ENCODE measurements around the gene TRPM2.
"Not testable (repeated sequence)": the region's sequence is repeated elsewhere in the genome, so short reads cannot be mapped to it uniquely, and the experiment has no call there.

The TRPM2 gene

DNA sequence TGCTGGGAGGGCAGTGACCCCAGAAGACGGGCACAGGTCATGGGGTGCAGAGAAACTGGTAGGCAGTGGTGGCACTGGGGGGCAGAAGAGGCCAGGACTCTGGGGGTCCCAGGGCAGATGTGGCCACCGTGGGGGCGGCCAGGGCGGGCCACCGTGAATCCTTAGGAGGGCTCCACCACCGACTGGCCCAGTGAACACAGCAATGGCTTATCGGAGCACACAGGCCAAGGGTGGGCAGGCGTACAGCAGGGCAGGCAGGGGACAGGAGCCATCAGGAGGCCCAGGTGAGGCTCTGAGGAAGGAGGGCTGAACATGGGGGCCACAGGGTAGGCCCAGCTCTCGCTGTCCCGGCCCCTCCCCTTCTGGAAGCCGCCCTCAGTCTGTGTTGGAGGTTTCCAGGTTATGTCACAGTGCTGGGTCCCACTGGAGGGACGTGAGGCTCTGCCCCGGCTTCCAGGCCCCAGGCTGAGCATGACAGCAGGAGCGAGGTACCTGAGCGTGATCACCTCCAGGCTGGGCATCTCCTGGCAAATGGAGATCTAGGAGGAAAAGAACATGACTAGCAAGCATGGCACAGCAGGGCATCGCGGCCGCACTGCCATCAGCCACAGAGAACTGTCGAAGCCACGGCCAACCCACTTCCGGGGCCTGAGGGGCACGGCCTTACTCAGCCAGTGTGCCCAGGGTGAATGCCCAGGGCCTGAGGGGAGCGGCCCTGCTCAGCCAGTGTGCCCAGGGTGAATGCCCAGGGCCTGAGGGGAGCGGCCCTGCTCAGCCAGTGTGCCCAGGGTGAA, 18.0 kb upstream of the TRPM2 start:
- no peak for DNase-seq

DNA sequence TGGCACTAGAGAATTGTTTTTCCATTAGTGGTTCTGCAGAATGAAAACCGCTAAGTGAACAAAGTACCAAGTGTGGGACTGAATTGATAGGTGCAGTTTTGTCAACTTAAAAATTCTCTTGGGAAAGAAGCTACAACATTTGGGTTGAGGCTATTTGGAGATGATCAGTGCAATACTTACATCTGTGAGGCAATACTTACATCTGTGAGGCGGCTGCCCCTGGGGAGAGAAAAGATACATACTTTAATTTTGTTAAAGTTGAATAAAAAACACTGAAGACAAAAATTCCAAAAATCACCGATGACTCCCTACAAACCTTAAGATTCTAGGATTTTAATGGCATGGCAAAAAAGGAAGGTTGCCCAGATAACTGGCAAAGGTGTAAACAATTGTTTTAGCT, 16.0 kb upstream of the TRPM2 start:
- DNase-seq, result no peak

DNA sequence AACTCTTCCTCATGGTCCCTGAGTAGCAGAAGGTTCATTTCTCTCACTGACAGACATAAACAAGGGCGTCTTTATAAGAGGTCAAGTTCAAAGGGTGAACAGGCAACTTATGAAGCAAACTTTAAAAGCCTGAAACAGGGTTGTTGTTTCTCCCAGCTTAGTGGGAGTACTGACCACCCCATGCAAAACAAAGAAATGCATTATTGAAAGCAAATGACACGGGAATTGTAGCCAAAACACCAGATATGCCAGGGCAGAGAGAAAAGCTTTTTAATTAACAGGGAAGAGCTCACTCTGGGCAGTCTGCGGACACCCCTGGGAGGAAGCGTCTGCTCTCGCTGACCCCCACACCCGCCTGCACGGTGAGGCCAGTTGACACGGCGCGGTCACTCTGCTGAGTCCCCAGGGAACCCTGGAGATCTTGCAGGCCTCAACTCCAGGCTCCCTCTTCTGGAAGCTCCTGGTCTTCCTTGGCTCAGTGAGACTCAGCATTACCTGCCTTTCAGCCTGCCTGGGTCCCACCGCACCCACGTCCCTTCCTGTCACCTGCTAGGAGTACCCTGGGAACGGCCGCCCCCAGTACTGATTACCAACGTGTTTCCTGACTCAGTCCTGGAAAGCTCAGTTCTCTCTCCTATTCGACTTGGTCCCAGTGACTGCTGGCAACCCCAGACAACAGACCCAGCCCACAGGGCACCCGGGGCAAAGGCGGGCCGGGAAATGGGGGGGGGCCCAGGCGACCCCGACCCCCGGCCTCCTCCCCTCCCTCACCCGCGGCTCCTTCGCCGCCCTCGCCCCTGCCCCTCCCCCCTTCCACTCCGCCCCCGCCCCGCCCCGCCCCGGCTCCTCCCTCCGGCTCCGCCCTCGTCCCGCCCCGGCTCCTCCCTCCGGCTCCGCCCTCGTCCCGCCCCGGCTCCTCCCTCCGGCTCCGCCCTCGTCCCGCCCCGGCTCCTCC, 15.2 kb upstream of the TRPM2 start:
- peak; percentile 44 for DNase-seq

DNA sequence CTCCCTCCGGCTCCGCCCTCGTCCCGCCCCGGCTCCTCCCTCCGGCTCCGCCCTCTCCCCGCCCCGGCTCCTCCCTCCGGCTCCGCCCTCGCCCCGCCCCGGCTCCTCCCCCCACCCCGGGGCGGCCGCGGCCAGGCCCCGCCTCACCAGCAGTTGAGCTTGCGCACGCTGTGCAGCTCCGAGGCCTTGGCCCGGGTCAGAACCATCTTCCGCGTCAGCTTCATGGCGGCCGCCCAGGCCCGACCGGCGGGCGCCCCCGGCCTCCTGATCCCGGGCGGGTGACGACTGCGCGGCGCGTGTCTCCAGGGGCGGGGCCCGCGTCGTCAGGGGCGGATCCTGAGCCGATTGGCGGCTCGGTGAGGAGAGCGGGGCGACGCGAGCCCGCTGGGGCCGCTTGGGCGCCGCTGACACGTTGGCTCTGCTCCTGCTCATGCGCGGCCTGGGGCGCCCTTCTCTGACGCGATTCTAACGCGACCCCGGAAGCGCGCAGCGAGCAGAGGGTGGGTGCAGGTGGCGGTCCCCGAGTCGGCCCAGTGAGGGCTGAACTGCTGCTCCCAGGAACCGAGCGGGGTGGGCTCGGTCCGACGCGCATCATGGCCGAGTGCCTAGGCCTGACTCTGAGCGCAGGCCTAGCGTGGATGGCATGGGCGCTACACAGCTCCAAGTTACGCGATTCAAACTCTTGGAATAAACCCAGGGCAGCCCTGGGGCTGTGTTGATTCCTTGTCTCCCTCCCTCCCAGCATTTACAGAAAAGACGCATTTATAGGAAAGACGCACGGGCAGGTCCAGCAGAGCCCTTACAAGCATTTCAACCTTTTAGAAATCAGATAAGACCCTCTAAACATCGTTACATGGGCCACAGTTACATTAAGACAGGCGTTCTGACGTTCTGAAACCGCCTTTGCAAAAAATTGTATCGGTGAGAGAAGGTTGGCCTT, 14.2 kb upstream of the TRPM2 start, which contains the start of gene CFAP410:
CFAP410 (minus strand) TSS at position 420 of the 940 bp plus-strand sequence; CDS start at position 224, 196 bp downstream.
- DNase-seq, result peak; percentile 93

DNA sequence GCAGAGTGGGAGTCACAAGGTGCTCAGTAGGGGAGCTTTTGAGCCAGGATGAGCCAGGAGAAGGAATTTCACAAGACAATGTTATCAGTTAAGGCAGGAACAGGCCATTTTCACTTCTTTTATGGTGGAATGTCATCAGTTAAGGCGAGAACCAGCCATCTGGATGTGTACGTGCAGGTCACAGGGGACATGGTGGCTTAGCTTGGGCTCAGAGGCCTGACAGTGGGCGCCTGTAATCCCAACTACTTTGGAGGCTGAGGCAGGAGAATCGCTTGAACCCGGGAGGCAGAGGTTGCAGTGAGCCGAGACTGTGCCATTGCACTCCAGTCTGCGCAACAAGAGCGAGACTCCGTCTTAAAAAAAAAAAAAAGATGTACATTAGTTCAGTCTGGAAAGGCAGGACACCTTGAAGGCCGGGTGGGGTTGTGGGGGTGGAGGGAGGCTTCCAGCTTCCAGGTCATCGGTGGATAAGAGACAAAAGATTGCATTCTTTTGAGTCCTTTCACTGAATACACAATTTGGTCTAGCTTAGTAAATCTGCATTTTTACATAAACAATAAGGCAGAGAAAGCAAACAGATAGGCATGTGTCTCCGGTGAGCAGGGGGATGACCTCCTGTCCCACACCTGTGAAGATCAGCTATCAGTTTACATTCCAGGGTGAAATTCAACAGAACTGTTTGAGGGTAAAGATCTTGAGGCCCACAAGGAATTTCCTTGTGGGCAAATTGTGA, 11.5 kb upstream of the TRPM2 start:
- DNase-seq, result not testable (repeated sequence)

DNA sequence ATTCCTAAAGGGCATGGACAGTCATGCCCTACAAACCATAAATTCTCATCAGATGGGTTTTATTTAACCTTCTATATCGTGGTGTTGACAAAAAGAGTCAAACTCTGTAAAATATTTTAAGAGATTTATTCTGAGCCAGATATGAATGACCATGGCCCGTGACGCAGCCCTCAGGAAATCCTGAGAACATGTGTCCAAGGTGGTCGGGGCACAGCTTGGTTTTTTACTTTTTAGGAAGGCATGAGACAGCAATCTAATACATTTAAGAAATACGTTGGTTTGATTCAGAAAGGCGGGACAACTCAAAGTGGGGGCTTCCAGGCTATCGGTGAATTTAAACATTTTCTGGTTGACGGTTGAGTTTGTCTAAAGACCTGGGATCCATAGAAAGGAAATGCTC, 10.4 kb upstream of the TRPM2 start:
- not testable (repeated sequence) for DNase-seq

DNA sequence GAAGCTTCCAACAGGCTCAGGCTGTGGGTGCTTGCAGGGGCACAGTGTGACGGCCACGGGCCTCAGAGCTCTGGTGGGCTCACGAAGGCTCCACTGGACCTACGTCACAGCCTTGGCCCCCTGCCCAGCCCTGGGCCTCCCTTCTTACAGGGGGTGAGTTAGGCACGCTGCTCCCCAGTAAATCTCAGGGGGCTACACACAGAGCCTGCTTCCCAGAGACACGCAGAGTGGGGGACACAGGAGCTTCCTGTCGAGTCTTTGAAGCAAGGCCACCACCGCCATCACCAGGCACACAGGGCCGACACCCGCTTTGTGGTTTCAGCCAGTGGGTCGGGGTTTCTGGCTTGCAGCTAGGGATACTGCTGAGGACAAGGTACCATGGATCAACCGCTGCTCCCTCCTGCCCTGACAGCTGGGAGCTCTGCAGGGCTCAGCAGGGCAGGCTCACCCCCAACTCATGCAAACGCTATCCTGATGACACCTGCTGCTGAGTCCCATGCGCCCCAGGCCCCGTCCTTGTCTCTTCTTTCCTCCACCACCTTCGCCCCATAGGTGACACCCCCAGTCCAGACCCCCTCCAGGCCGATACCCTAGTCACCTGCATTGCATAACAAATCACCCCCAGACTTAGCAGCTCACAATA, 8.8 kb upstream of the TRPM2 start:
- DNase-seq, result no peak

DNA sequence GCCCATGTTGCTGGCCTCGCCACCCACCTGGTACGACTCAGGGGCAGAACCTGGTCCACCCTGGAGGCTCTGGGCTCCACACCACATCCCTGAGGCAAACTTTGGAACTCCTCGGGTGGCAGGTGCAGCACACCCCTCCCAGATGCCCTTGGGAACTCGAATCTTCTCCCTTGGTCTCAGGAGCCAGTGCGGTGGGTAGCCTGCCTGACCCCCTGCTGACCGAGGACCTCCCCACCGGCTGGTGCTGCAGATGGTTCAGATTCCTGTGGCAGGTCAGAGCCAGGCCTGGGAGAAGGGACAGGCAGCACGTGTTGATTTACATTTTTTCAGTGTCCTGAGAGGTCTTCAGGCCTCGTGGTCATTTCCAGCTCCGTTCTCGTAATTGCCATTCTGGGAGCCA, 7.9 kb upstream of the TRPM2 start:
- DNase-seq, result no peak

DNA sequence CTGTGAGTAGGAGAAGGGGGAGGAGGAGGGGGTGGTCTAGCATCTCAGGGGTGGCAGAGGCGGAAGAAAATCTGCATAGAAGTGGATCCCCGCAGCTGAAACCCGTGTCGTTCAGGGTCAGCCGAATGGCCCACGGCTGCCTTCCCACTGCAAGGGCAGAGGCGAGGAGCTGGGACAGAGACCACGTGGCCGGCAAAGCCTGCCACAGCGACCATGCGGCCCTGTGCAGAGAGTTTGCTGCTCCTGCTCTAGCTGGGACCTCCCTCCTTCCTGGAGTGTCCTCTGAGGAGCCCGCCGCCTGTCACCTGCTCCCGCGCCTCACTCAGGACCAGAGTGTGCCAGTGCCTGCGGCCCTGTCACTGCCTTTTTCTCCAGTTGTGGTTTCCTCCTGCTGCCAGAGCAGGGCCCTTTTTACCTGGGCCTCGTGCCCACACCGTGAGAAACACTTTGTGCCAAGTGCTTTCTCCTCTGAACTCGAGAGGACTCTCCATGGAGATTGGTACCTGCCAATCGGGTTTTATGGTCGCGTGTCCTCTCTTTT, 5.4 kb upstream of the TRPM2 start:
- peak; percentile 39 for DNase-seq

DNA sequence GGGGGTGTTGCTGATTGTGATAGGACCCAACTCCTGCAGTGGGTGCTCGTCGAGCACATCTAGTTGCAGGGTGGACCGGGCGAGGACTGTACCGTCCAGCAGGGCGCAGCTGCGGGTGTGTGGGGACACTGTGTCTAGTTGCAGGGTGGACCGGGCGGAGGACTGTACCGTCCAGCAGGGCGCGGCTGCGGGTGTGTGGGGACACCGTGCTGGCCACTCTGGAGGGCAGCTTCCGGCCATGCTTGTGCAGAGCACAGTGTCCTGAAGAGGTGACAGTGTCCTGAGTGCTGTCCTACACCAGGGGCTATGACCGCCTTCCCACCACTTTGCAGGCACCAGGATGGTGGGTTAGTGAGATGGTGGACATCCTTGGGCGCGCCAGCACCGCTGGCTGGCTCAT, 4.6 kb upstream of the TRPM2 start:
- DNase-seq, result no peak

DNA sequence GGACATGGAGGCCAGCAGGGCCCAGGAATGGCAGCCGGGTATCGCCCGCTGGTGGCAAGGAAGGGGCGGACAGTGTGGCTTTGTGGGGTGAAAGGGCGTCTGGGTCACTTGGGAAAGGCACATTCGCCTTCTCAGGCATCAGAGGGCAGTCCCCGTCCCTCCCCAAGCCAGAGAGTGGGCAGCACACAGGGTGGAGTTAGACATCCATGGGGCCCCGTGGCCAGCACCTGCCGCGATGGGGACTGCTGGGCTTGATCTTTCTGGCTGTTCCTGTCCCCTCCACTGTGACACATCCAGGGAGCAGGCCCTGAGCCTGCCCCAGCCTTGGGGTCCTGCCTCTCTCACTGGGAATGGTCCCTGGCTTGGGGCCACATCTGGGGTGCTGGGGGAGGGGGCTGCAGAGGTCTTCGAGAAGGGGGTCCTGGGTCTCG, 4.0 kb upstream of the TRPM2 start:
- DNase-seq, result no peak

DNA sequence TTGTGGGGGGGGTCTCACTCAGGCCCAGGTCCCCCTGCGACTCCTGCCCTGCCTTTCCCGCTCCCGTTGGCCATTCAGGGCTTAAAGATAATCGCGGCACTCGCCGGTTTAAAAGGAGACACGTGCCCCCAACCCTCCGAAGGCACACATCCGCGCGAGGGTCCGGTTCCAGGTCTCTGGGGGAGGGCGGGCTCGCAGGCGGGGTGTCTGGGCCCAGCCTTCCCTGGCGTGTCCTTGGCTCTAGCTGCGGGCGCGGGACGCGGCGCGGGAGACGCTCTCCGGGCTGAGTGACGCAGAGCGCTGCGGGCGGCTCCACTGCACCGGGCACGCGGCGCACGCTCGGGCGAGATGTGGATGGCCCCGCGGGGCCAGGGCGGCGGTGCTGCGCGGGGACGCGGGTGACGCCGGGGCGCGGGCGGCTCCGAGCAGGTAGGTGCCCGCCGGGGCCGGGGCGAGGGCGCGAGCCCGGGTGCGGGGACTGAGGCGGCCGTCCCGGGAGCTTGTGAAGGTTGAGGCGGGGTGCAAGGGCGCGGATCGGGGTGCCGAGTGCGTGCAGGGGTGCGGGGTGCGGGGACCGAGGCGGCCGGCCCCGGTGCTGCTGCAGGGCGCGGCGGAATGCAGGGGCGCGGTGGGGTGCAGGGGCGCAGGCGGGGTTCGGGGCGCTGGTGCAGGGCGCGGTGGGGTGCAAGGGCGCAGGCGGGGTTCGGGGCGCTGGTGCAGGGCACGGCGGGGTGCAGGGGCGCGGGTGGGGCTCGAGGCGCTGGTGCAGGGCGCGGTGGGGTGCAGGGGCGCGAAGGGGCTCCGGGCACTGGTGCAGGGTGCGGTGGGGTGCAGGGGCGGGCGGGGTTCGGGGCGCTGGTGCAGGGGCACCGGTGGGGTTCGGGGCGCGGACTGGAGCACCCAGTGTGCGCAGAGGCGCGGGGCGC, 3.3 kb upstream of the TRPM2 start:
- no peak for DNase-seq

DNA sequence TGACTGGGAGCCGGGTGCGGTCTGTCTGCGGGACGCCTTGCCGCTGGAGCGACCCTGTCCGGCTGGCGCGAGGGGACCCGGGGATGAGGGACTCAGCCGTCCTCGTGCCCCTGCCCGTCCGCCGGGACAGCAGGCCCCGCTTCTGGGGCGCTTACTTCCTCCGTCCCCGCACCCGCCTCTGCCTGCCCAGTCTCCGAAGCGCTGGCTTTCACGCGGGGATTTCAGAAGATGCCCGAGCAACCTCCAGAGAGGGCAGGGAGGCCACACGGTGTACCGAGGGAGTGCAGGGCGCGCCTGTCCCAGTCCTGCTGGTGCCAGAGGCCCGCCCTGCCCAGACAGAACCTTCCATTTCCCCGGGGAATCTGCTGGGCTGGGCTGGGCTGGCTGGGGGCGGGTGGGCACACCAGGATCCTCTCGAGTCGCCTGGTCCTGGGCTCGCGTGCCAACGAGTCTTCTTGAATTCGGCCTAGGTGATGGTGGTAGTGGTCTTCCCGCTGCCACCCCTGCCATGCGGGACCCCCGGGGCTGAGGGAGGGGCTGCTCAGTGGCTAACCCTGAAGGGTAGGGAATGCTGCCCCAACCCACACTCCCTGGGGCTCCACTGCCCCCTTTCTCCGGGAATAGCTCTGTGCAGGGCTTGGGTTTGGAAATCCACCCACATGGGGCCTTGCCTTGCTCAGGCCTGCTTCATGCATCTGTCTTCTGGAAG, 2.5 kb upstream of the TRPM2 start:
- DNase-seq, result no peak

DNA sequence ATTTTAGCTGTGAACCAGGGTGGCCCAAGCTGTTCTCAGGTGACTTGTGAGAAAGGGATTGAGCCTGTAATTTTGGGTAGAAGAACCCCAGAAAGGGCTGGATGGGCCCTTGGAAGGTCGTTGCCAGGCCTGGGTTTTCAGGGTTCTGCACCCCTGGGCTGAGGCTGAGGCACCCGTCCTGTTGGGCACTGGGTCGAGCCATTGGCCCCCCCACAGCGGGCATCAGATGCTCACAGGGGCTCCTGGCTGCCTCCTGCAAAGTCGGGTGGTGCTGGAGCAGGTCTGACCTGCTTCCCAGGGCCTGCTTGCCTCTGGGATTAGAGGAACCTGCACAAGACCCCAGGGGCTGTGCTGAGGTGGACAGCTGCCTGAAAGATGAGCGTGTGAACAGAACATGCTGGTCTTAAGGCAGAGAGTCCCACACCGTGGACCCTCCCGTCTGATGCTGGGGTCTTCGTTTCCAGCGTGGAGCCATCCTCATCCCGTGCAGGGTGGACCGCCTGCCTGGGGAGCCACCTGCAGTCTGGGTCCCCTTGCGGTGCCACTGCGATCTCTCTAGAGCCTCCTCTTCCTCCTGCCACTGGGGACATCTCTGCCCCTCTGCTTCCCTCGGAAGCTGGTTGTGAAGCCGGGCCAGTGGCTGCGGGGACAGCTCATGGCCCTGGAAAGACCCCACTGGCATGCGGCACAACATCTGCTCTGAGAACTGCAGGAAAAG, 1.7 kb upstream of the TRPM2 start:
- DNase-seq, result no peak

DNA sequence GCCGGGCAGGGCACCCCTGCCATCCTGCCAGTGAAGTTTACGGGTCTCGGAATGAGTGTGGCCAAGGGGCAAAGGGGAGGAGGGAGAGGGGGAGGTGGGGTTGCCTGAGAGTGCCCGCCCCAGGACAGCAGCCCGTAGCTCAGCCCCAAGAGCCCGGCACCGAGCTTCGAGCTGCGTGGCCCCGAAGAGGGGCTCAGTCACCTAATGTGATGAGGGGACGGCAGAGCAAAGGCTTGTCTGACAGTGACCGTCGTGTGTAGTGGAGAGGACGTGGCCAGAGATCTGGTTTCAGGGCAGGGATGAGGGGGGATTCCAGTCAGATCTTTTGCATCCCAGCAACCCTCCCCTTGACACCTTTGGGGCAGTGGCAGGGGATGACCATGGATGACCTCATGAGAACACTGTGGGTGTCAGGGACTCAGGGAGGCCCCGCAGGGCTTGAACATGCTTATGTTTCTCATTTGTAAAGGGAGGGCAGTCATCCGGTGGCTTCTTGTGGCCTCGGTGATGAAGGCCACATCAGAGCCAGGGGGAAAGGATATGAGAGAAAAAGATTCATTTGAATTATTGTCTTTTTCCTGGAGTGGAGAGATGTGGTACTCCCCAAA, 1.1 kb upstream of the TRPM2 start:
- DNase-seq, result no peak

DNA sequence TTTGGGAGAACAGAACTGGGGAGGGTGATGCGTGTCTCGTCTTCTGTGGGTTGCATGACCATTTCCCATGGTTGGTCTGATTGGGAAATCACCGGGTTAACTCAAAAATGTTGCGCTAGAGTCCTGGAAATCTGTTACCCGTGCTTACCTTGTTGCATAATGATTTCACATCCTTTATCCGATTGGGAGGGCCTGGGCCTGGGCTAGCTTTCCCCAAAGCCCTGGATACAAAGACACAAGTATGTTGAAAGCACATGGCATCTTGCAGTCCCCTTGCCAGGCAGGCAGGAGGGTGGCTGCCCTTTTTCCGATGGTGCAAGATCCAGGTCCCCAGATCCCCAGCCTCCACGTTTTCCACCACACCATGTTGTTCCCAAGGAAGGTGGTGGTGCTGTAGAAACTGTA, 582 bp downstream of the TRPM2 start:
- no peak for DNase-seq

DNA sequence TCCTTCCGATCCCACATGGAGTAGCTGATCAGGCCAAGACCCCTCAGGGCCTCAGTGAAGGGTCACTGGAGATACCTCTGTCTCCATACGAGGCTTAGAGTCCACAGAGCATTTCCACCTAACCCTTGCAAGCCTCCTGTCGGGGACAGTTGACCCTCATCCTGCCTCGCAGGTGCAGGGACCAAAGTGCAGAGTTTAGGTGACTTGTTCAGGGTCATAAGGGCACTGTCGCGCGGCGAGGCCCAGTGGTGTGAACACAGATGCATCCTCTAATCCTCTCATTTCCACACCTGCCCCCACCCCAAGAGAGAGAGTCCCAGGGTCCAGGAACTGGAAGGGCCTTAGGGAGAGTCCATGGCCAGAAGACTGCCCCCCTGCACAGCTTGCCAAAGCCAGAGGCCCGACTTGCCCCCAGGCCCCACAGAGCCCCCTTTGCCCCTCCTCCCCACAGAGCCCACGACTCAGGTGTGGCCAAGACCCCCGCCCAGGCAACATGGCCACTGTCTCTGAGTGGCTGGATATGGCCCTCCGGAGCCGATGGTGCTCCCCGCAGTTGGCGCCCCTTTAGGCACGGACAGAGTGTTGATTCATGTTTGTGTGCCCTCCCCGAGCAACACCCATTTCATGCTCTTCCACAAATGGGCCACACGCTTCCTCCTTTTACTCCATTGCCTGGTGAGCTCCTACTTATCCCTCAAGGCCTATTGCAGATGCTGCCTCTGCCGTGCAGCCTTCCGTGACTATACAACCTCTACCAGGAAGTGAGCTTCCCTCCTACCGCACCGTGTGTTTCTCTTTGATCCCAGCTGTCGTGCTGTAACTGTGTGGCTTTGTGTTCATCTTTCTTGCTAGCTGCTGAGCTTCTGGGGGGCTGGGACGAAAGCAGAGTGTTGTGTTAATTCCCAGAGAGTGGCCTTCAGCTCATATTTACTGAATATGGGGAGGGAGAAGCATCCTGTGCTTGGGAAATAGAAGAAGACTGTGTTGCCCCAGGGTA, 1.7 kb downstream of the TRPM2 start:
- DNase-seq, result no peak
